ENCODE results near the gene NME1.
A peak's percentile ranks its signal among the peaks of the same experiment; 100 is the strongest.
"Not testable (repeated sequence)": the region's sequence is repeated elsewhere in the genome, so short reads cannot be mapped to it uniquely, and the experiment has no call there.

Gene NME1

DNA sequence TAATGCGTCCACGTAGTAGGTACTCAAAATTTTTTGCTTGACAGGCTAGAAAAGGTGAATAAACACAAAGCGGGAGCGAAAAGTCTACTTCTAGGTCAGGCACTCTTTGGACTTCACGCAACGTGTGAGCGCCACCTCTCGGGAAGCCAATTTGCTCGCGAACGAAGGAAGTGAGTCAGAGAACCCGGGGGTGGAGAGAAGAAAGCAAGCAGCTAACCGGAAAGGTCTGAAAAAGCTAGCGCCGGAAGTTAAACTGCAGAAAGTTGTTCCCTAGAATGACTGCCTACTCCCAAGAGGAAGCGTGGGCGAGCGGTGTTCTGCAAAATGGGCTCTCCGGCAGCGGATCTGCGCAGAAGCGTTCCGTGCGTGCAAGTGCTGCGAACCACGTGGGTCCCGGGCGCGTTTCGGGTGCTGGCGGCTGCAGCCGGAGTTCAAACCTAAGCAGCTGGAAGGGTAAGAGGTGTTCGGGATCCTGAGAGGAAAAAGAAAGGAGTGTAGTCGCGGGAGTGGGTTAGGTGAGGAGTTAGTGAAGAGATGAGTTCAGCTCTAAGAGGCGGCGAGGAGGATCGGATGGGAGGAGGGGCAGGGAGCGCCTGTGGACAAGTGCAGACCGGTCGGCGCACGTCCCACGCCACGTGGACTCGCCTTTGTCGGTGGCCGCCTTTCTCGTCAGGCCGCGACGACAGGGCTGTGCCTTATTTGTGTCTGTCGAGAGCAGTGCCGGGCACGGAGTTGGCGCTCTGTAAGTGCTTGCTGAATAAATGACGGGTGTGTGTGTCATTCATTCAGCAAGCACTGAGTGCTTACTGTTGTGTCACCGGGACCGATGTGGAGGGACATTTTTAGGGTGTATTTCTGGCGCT lies at the start of gene NME1:
NME1 (plus strand) TSS at position 350 of the 863 bp plus-strand sequence. CDS start 2,096 bp downstream, outside the sequence.
- DNase-seq (ENCODE audit: low spot score): peak; percentile 100

DNA sequence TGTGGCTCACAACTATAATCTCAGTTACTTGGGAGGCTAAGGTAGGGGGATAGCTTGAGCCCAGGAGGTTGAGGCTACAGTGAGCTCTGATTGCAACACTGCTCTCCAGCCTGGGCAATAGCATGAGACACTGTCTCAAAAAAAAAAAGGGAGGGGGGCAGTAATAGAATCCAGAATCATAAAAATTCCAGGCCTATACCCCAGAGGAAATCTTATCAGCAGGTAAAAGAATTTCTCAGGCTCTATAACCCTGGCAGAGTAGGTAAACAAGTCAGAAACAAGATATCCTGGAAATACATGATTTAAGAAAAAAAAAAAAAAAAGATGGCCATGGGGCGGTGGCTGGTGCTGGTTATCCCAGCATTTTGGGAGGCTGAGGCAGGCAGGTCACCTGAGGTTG lies 45.6 kb upstream of the NME1 start:
- no peak for DNase-seq (ENCODE audit: low spot score)

DNA sequence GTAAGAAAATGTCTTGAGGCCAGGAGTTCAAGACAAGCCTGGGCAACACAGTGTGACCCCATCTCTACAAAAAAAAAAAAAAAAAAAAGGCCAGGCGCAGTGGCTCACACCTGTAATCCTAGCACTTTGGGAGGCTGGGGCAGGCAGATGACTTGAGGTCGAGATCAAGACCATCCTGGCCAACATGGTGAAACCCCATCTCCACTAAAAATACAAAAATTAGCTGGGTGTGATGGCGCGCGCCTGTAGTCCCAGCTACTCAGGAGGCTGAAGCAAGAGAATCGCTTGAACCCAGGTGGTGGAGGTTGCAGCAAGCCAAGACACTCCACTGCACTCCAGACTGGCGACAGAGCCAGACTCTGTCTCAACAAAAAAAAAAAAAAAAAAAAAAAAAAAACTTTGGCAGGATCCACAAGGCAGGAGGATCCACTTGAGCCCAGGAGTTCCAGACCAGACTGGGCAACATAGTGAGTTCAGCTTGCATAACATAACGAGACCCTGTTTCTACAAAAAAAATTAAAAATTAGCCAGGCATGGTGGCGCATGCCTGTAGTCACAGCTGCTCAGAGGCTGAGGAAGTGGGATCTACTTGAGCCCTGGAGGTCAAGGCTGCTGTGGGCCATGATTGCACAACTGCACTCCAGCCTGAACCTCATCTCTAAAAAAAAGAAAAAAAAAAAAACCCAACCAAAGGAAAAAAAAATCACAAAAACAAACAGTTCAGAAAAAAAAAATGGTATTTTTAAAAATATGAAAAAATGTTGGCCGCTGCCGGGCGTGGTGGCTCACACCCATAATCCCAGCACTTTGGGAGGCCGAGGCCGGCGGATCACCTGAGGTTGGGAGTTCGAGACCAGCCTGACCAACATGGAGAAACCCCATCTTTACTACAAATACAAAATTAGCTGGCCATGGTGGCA lies 40.8 kb upstream of the NME1 start:
- not testable (repeated sequence) for DNase-seq (ENCODE audit: low spot score)

DNA sequence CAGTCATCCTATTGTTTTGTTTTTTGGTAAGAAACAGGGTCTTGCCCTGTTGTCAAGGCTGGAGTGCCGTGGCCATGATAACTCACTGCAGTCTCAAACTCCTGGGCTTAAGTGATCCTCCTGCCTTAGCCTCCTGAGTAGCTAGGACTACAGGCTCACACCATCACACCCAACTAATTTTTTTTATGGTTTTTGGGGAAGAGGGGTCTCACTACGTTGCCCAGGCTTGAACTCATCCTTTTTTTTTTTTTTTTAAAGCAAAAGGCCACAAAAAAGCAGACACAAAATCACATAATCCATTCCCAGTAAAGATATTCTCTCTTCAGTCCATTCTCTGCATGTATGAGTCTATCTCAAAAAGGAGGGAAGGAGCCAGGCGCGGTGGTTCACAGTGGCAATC lies 38.2 kb upstream of the NME1 start:
- DNase-seq (ENCODE audit: low spot score): no peak

DNA sequence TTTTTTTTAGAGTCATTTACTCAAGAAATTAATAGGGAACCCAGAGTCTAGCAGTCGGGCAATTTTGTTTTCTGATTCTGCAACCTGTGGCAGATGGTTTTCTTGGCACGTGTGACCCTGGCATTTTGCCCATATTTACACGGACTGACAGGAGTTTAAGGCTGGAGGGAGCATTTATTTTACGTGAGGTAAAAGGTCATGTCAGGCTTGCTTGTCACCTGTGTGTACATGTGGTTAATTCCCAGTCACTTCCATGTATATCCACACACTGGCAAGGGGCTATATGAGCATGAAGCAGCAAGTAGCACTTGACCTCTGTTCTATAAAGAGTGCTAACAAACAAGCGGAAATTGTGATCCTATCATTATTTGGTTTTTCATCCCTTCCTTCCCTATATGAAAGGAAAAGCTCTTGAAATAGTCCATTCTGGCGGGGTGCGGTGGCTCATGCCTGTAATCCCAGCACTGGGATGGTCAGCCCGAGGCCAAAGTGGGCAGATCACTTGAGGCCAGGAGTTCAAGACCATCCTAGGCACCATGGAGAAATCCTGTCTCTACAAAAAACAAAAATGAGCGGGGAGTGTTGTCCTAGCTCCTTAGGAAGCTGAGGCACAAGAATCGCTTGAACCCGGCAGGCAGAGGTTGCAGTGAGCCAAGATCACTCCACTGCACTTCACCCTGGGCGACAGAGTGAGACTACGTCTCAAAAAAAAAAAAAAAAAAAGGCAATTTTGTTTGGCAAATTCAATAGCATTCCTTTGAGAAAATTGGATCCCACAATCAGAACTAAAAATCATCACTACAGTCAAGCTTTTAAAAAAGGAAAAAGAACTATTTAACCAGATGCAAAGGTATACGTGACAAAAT lies 34.8 kb upstream of the NME1 start:
- no peak for DNase-seq (ENCODE audit: low spot score)

DNA sequence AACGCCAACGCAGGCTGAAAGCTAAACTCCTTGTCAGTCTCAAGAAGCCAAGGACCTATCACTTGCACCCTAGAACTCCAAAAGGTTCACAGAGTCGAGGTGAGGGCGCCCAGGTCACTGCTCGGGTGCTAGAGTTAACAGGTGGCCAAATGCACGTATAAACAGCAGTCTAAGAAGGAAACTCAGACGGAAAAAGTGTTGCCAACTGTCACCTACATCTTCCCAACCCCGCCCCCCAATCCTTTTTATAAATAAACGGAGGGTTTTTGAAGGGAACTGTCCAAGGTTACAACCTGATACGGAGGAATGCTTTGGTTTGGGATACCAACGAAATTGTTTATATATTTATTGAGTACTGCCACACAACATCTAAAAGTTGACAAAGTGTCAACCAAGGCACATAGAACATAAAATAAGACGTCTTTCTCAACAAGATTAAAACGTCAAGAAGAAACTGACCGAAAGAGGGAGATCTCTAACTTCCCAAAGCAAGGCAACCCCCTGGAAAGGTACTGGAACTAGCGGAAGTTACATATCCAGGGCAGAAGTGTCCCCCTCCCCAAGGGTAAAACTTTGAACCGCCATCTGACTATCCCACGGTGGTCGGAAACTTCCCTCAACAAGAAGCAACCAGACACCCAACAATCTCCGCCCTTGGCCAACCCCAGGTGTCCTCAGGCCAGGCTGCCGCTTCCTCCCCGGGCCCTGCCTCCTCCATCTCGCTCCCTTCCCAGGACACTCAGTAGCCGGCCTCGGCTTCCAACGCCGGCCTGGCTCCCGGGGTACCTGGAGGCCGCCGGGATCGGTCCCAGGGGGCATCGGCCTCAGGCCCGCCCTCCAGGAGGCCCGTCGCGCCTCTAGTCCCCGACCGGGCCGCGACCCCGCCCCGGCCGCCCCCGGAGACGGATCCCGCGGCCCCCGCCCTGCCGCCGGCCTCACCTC lies 33.7 kb upstream of the NME1 start:
- peak; percentile 68 for DNase-seq (ENCODE audit: low spot score)

DNA sequence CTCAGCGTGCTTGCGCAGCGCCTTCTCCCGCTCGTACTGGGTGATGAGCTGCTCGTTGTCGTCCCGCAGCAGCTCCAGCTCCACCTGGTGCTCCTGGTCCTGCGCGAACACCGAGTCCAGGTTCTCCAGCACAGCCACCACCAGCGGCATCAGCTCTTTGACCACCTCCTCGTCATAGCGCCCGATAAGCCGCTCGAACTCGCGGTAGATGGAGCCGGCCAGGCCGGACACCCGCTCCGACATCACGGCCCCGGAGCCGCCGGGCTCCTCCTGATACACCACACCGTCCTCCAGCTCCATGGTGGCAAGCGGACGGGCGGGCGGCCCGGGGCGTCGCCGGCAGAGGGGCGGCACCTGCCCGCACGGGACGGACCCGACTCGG lies 33.0 kb upstream of the NME1 start:
- DNase-seq (ENCODE audit: low spot score): peak; percentile 56

DNA sequence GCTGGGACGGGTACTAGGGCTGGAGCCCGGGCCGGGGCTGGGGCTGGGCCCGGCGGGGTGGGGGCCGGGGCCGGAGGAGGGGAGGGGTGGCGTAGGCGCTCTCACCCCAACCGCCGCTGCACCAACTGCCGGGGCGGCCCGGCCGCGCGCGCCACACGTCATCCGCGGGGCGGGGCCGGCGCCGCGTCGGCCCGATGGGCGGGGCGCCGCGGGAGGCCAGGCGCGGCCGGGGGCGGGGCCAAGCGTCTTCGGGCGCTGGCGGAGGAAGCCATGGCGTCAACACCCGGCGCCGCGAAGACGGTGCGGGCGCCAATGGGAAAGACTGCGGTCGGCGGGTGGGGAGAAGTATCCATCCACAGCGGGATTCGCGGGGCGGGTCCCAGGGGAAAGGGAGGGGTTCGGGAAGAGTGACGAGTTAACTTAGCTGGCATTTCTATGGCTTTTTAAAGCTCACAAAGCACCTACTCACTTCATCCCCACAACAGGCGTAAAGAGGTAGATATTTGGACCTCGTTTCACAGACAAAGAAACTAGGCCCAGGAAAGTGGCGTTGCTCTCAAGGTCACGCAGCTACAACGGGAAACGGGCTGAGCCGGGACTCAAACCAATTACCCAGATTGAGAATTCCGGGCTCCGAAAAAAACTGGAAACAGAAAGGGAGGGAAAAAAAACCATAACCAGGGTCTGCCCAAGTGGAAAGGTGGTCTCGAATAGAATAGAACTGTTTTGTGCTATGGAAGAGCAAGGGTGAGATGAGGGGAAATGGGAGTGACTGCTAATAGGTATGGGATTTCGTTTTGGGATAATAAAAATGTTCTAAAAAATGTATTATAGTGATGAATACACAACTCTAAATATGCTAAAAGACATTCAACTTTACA lies 32.4 kb upstream of the NME1 start, which contains the start of gene SPAG9:
SPAG9 (minus strand) TSS at position 130 of the 881 bp plus-strand sequence. CDS start 212 bp downstream, outside the sequence.
- DNase-seq (ENCODE audit: low spot score): peak; percentile 95

DNA sequence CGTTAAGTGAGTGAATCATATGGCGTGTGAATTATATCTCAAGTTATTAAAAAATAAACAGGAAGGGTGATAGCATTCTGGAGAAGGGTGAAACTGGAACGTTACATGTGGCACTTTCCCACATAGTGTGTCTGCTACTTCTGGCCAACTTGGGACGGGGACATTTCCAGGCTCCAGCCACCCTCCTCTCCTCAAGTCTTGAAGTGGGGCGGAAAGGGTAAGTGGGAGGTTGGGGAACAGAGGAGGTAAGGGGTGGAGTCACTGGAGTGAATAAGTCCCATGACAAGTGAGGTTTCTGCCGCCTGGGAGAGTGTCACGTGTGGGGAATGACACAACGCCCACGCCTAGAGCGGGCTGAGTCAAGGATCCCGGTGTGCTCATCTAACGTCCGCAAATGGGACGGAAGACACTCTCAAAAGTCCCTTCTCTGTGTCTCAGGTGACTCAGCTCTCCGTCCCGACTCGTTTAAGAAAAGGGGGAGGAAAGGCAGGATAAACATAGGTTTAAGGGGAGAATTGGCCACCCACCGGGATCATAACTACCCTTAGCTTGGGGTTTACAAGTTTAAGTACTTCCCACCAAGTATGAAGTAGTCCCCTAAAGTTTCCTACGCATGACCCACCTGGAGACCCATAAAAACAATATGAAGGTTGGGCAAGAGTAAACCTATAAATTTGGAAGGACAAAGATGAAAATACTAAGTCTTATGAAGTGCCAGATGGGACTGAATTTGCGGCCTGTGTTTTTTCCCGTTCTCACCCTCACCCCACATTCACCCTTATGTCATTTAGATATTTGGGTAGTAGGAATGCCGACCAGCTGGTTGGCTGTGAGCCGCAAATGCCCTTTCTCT lies 31.5 kb upstream of the NME1 start:
- DNase-seq (ENCODE audit: low spot score): peak; percentile 99

DNA sequence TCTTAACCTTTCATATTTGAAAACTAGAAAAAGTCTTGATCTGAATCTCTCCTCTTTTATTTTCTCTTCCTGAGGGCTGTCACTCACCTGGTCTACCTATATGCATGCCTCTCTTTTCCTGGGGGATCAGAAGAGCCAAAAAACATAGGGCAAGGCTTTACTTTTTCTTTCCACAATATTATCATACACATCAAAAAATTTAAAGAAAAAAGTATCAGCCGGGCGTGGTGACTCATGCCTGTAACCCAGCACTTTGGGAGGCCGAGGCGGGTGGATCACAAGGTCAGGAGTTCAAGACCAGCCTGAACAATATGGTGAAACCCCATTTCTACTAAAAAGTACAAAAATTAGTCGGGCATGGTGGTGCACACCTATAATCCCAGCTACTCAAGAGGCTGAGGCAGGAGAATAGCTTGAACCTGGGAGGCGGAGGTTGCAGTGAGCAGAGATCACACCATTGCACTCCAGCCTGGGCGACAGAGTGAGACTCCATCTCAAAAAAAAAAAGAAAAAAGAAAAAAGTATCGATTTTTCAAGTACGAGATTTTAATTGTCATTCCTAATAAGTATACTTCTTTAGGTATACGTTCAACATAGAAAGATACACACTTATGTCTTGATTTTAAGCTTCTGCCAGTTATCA lies 30.8 kb upstream of the NME1 start:
- DNase-seq (ENCODE audit: low spot score): not testable (repeated sequence)

DNA sequence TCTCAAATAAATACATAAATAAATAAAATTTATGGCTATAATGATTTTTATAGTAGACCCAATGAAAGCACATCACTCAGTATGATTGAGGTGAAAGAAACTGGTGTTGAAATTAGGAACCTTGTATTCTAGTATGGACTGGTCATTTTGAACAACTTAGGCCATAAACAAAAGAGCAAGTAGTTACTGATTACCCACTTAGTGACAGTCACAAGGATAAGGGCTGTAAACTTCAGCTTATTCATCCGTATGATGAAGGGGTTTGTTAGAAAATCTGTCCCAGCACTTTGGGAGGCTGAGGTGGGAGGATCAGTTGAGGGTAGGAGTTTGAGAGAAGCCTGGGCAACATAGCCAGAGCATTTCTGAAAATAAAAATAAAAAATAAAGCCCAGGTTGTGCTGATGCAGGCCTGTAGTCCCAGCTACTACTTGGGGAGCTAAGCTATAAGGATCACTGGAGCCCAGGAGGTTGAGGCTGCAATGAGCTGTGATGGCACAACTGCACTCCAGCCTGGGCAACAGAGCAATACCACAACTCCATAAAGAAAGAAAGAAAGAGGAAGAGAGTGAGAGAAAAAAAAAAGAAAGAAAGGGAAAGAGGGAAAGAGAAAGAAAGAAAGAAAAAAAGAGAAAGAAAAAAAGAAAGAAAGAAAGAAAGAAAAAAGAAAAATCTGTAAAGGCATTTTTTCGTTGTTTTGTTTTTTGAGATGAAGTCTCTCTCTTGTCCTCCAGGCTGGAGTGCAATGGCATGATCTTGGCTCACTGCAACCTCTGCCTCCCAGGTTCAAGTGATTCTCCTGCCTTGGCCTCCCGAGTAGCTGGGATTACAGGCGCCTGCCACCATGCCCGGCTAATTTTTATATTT lies 28.5 kb upstream of the NME1 start:
- no peak for DNase-seq (ENCODE audit: low spot score)

DNA sequence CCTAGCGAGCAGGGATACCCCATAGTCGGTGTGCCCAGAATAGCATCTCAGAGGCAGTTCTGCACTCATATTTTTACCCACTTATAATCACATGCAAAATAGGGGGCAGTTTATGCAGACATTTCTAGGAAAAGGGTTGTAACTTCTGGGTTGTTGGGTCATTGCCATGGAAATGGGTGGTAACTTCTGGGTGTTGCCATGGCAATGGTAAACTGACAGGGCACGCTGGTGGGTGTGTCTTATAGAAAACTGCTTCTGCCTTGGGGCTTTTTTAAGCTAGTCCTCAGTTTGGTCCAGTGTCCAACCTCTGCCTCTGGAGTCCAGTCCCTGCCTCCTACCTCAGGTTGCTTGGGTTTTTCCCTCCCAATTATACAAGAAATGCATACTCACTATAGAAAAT lies 25.3 kb upstream of the NME1 start:
- DNase-seq (ENCODE audit: low spot score): no peak

DNA sequence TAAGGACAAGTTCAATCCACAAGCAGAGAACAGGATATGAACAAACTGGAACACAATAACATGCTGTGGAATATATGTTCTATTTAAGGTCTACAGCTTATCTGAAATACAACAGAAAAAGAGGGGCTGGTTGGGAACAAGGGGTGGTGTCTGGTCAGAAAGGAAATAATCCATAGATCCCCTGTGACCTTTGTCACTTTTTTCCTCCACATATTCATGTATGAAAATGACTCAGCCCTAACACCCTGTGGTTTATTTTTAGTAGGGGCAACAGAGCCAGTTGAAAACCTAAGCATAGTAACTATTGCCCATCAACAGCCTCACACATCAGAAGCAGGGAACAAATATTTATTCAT lies 20.4 kb upstream of the NME1 start:
- DNase-seq (ENCODE audit: low spot score): no peak

DNA sequence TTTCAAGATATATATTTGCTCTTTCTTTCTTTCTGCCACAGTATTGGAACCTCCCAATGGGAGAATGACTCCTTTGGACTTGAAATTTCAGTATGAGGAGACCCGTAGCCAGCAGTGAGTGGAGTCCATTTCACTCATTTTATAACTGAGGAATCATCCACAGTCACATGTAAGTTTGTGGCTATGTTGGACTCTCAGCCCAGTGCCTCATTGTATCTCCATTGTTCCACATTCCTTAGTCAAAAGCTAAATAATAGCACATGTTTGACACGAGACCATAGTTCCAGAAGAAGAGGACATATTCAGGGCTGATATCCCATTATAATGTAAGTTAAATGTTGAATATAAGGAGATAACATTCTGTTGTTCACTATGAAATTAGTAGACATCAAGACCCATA lies 20.0 kb upstream of the NME1 start:
- no peak for DNase-seq (ENCODE audit: low spot score)

DNA sequence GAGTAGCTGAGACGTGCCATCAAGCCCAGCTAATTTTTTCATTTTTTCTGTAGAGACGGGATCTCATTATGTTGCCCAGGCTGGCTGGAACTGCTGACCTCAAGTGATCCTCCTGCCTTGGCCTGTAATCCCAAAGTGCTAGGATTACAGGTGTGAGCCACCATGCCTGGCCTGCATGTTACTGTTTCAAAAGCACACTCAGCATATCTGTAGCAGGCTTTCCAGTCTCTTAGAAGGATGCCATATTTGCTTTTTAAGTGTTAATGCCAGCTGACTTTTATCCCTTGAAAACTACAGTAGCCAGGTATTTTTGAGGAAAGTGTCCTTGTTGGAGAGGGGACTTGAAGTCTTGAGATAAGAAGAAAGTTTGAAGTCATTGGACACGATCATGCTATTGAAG lies 17.4 kb upstream of the NME1 start:
- no peak for DNase-seq (ENCODE audit: low spot score)

DNA sequence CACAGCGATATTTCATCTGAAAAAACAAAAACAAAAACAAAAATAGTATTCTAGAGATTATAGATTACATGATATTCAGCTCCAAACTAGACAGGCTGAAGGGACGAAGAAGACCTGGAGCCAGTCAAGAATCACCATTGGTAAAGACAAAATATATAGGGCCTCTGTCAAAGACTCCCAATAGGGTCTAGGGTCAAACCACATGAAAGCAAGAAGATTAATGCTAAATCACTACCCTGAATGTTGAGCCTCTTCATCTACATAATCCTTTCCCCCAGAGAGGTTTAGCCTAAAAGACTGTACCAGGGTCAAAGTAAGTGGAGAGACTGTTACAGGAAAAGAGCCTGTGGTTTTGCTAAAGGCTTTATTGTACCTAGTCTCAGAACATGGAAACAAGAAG lies 10.8 kb upstream of the NME1 start:
- DNase-seq (ENCODE audit: low spot score): no peak

DNA sequence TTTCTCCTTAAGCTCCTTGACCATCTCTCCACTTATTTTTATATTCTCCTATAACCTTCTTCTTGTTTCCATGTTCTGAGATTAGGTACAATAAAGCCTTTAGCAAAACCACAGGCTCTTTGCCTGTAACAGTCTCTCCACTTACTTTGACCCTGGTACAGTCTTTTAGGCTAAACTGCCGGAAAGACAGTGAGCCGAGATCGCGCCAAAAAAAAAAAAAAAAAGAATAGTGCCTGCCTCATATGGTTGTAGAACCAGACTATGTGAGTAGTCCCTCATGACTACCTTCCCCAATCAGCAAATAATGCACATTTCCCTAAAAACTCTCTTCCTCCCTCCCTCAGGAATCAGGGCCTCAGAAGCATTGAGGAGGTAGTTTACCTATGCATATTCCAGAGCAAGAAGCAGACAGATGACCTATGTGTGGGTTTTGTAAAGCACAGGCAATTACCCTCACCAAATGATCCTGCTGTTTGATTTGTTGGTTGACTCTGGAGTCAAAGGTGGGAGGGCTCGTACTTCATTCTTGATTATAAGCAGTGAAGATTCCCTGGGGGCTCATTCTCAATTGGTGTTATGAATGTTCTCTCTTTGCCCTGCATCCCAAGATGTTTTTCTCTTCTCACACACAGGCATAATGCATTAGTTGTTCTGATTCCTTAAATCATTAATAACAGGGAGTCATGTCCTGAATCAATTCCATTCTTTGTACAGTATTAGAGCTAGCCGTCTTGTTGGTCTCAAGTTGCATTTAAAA lies 8.9 kb upstream of the NME1 start:
- no peak for DNase-seq (ENCODE audit: low spot score)

Measured in RKO (cell line).